GM12801 (cell line): ENCODE results near the gene MEIOB.

Experiments used
- TF ChIP-seq, protein P1 (sequence below): IDR thresholded peaks from one replicate; pipeline ENCODE4 v1.5.1; 2011; ENCODE audit warnings: control low read depth; ENCODE audit not compliant: insufficient read length; ENCODE audit errors: extremely low read depth

Gene MEIOB

DNA sequence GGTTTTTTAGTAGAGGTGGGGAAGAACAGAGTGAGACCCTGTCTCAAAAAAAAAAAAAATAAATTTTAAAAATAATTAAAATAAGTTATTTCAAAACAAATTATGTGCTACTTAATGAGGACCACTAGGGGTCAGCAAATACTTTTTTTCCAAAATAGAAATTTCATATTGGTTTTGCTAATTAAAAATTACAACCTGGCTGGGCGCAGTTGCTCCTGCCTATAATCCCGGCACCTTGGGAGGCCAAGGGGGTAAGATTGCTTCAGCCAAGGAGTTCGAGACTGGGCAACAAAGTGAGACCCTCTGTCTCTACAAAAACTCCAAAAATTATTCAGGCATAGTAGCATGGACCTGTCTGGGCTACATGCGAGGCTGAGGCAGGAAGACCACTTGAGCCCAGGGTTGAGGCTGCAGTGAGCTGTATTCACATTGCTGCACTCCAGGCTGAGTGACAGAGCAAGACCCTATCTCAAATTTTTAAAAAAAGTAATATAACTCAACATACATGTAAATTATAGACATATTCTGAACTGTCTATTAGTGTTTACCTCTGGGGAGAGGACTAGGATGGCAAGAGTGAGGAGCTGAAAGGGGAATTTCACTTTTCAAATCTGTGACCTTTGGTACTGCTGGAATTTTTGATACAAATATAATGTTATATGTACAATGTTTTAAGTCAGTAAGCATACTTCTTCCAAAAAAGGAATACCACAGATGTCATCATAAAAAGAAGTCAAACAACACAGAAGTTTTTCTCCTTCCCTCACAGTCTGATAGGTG lies 8.1 kb downstream of the MEIOB start:
- TF ChIP-seq, protein P1, sequence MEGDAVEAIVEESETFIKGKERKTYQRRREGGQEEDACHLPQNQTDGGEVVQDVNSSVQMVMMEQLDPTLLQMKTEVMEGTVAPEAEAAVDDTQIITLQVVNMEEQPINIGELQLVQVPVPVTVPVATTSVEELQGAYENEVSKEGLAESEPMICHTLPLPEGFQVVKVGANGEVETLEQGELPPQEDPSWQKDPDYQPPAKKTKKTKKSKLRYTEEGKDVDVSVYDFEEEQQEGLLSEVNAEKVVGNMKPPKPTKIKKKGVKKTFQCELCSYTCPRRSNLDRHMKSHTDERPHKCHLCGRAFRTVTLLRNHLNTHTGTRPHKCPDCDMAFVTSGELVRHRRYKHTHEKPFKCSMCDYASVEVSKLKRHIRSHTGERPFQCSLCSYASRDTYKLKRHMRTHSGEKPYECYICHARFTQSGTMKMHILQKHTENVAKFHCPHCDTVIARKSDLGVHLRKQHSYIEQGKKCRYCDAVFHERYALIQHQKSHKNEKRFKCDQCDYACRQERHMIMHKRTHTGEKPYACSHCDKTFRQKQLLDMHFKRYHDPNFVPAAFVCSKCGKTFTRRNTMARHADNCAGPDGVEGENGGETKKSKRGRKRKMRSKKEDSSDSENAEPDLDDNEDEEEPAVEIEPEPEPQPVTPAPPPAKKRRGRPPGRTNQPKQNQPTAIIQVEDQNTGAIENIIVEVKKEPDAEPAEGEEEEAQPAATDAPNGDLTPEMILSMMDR: no peak

GRCh38 chr16:1862394-1862793 lies 9.6 kb downstream of the MEIOB start:
- TF ChIP-seq, protein P1: no peak

DNA sequence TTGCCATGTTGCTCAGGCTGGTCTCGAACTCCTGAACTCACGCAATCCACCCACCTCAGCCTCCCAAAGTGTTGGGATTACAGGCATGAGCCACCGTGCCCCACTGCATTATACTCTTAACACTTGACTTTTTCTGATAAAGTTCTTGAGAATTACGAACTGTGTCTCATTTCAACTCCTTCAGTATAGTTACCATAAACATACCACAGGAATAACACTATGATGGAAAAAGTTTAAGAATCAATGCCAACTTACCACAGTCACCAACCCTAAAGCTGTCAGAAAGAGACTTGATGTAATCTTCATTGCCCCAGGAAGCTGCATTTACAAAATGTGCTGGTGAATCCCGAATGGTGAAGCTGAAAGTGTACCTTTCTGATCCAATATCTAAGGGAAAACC lies 10.2 kb downstream of the MEIOB start:
- TF ChIP-seq, protein P1: no peak

- TF ChIP-seq, protein P1: no peak
Measured at GRCh38 chr16:1859650-1860049, 12.3 kb downstream of the MEIOB start.

DNA sequence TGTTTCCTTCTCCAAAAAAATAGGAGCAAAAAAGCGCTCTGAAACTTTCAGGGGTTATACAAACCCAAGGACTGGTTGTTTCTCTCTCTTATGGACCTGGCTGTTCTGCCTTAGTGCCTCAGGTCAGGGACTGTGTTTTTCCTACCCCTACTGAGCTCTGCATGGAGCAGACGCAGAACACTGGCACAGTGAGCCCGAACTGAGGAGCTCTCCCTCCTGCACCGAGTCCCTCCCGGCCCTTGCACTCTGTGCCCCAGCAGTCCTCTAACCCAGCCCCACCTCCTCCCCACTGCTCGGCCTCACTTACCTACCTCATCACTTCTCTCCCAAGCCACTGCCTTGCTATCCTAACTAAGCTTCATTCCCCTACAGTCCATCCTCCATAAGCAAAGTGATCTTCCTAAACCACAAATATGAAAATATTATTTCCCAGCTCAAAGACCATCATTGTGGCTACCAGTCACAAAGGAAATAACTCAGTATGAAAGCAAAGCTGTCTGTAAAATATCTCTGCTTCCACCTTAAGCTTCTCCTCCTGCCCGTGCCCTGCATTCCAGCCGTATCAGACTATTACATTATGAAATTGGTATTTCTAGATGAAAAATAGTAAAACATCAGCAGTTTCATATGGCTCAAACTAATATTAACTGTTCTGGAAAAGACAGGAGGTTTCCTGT lies 13.6 kb downstream of the MEIOB start:
- TF ChIP-seq, protein P1: no peak

- TF ChIP-seq, protein P1: no peak
Measured at GRCh38 chr16:1857433-1858097, 14.4 kb downstream of the MEIOB start.

DNA sequence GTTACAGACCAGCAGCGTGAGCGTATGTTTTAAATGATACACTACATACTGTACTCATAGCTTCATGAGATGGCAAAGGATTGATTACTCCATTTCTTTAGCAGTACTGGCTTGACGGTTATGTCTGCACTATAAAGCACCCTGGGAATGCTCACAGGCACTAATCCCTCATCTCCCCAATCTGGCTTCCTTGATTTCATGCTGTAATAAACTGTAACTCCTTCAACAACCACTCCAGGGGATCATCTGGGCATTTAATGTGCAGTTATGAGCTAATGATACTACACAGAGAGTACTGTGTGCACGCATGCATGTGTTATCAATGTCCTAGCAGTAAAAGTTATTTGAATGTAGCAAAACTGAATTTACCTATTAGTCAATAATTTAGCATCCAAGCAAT lies 20.2 kb downstream of the MEIOB start:
- TF ChIP-seq, protein P1: no peak
